VCaP (cell line): ENCODE results near the gene TGFBR3.

ENCODE experiments used
- H3K27ac ChIP-seq: fragments of 450-650 bp; 2 replicates; pipeline ENCODE4 v1.5.1; 2017
- CTCF ChIP-seq: fragments of 450-650 bp; conservative IDR thresholded peaks from 2 replicates; pipeline ENCODE4 v1.5.1; 2017; ENCODE audit warnings: mild to moderate bottlenecking, moderate library complexity

Gene TGFBR3

GRCh38 chr1:91680556-91681155, 205.3 kb downstream of the TGFBR3 start:
- H3K27ac ChIP-seq: no peak overlapping the region
- no peak for TF ChIP-seq CTCF

DNA sequence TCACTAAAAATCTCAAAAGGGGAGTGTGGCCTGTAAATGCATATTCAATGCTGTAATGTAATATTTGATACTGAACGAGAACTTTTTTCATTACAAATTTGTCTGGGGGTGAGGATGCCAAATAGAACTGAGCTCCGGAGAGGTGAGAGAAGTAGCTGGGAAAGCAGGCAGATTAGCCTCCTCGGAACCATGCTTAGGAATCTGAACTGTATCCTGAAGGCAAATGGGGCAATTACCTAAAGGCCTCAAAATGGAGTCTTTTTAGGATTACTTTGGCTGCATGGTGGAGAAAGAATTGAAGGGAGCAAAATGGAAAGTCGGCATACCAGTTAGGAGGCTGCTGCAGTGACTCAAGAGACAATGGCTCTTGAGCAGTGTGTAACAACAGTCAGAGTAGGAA, 206.5 kb downstream of the TGFBR3 start:
- TF ChIP-seq CTCF: no peak
- H3K27ac ChIP-seq: no peak overlapping the region

- no peak for TF ChIP-seq CTCF
Measured at GRCh38 chr1:91676030-91676429, 209.9 kb downstream of the TGFBR3 start.

DNA sequence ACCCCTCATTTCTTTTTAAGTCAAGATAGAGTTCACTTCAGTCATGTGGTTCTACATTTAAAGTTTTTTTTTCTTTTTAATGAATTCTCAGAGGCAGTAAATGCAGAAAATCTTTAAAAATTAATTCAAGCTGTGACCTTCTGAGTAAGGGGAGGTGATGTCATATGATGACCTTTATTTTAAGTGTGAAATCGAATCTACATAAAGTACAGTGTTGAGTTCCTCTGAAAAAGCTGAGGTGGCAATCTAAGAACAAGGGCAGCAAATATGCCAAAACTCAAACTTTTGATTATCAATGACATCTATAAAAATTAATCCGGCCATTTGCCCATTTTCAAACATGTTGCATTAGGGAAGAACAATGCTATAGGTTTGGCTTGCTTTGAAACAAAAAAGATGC, 211.8 kb downstream of the TGFBR3 start:
- no peak for TF ChIP-seq CTCF

More at GRCh38 chr1:91676030-91676429, 209.9 kb downstream of the TGFBR3 start:
- no peak overlapping the region for H3K27ac ChIP-seq

DNA sequence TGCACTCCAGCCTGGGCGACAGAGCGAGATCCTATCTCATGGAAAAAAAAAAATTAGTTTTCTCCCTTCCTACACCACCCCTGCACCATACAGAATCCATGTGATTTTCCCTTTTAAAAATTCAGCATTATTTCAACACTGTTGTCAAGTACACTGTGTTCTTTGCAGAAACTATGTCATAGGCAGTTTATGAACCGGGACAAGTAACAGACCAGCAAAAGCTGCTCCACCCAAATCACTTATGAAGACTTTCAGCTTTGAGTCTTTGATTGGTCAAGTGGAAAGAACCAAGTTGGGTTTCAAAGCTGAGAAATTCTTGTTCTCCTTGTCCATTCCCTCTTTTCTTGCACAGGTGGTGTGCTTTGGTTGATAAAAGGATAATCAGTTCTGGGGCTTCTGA, 212.3 kb downstream of the TGFBR3 start:
- TF ChIP-seq CTCF: no peak
- H3K27ac ChIP-seq: no peak overlapping the region

More for the DNA sequence above, 211.8 kb downstream of the TGFBR3 start:
- H3K27ac ChIP-seq: no peak overlapping the region

DNA sequence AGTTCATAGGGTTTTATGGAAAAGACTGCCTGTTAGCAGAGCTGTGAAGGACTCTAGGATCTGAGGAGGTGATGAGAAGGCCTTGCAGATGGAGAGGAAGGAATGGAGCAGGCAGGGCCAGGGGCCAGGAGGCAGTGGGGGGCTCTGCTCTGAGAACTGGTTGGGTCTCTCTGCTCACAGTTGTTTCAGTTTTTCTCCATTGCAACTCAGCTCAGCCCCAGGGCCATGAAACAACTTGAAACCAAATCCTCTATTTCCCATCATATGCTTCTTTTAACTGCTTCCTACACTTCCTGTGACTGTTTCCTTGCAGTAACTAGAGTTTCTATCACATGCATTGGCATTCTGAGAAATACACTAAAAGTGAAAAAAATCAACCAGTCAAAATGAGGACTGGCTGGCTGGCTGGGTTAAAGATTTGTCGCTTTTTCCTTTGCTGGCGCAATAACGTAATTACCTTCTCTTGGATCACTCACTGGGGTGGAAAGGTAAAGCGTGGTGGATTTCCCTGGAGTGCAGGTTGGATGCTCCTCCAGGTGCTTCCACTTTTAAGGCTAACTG, 213.3 kb downstream of the TGFBR3 start:
- H3K27ac ChIP-seq: no peak overlapping the region
- TF ChIP-seq CTCF: no peak

DNA sequence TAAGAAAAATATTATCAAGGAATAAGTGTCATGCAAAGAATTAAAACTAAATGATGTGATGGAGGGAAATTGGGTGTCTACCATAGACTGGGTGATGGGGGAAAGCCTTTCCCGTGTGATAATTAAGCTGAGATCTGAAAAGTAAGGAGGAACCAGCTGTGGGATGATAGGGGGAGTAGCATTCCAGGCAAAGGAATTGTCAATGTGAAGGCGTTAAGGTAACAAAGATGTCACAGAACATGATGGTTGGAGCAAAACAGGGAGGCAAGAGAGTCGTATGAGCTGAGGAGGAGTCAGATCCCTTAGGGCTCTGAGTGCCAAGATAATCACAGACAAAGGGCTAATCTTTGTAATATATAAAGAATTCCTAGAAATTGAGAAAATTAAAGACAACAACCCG, 215.2 kb downstream of the TGFBR3 start:
- H3K27ac ChIP-seq: no peak overlapping the region
- TF ChIP-seq CTCF: no peak
